Measurements from ENCODE around the gene VSTM2L.

DNA sequence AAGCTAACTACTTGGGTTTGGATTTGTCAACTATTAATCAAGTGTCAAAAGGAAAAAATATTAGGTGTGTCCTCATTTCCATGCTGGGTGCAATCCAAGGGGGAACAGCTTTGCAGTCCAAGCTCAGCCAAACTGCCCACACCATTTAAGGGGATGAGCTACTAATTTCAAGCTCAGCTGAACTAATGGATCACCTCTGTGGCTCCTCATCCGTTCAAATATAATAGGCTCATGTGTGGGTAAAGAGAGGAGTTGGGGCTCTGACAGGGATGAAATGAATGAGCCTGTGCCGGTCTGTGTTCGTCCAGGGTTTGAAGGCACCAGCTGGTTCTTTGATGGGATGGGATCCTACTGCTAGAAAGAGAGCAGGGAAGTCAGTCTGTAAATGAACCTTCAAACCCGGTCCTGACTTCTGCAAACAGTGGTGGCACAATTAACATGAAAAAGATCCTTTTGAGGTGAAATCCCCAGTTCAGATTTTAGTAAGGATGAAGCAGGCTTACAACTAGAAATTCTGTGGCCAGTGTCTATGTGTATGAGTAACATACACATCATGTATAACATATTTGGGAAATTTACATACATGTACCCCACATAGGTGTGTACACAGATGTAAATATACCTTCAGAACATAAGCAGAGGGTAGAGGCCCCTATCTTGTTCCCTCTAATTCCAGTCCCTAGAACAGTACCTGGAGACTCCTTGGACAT lies 88.4 kb downstream of the VSTM2L start:
- no peak for TF ChIP-seq CCAR2 (IDR thresholded peaks at IDR 0.05; ENCODE audit: low read depth, low read length)
- TF ChIP-seq ELF1 (tag; IDR thresholded peaks at IDR 0.05) = no peak
- TF ChIP-seq, protein P1, sequence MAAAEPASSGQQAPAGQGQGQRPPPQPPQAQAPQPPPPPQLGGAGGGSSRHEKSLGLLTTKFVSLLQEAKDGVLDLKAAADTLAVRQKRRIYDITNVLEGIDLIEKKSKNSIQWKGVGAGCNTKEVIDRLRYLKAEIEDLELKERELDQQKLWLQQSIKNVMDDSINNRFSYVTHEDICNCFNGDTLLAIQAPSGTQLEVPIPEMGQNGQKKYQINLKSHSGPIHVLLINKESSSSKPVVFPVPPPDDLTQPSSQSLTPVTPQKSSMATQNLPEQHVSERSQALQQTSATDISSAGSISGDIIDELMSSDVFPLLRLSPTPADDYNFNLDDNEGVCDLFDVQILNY (CRISPR knock-in tag; IDR thresholded peaks at IDR 0.05) = no peak
- no peak for TF ChIP-seq SNIP1 (IDR thresholded peaks at IDR 0.05; ENCODE audit: low read depth)
- TF ChIP-seq, protein P2, sequence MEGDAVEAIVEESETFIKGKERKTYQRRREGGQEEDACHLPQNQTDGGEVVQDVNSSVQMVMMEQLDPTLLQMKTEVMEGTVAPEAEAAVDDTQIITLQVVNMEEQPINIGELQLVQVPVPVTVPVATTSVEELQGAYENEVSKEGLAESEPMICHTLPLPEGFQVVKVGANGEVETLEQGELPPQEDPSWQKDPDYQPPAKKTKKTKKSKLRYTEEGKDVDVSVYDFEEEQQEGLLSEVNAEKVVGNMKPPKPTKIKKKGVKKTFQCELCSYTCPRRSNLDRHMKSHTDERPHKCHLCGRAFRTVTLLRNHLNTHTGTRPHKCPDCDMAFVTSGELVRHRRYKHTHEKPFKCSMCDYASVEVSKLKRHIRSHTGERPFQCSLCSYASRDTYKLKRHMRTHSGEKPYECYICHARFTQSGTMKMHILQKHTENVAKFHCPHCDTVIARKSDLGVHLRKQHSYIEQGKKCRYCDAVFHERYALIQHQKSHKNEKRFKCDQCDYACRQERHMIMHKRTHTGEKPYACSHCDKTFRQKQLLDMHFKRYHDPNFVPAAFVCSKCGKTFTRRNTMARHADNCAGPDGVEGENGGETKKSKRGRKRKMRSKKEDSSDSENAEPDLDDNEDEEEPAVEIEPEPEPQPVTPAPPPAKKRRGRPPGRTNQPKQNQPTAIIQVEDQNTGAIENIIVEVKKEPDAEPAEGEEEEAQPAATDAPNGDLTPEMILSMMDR (IDR thresholded peaks at IDR 0.05 in 2 of 3, conservative IDR thresholded peaks at IDR 0.05 in 1 of 3; ENCODE audit: insufficient read depth in 2 of 3, low read depth in 1 of 3, low read length in 3 of 3) = no peak
- no peak for TF ChIP-seq OTX1 (CRISPR knock-in tag; IDR thresholded peaks at IDR 0.05)
- TF ChIP-seq ARID1B (IDR thresholded peaks at IDR 0.05) = no peak
- TF ChIP-seq ZNF699 (CRISPR knock-in tag; IDR thresholded peaks at IDR 0.05; ENCODE audit: insufficient replicate concordance) = no peak
- TF ChIP-seq, protein P3, sequence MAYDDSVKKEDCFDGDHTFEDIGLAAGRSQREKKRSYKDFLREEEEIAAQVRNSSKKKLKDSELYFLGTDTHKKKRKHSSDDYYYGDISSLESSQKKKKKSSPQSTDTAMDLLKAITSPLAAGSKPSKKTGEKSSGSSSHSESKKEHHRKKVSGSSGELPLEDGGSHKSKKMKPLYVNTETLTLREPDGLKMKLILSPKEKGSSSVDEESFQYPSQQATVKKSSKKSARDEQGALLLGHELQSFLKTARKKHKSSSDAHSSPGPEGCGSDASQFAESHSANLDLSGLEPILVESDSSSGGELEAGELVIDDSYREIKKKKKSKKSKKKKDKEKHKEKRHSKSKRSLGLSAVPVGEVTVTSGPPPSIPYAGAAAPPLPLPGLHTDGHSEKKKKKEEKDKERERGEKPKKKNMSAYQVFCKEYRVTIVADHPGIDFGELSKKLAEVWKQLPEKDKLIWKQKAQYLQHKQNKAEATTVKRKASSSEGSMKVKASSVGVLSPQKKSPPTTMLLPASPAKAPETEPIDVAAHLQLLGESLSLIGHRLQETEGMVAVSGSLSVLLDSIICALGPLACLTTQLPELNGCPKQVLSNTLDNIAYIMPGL (CRISPR knock-in tag; IDR thresholded peaks at IDR 0.05) = no peak
- no peak for TF ChIP-seq BCL6 (CRISPR knock-in tag; IDR thresholded peaks at IDR 0.05)

Measured in K562 (cell line).